Activated CD4-positive, CD25-positive, alpha-beta regulatory T cell treated with anti-CD3 and anti-CD28 coated beads, Interleukin-2, amount 50 U/mL, for 72 hours (primary cell): ENCODE results near the gene DHCR24.

Experiments
- DNase-seq: peaks from one replicate; pipeline ENCODE4 v3.0.0; 2021

DHCR24 gene

DNA sequence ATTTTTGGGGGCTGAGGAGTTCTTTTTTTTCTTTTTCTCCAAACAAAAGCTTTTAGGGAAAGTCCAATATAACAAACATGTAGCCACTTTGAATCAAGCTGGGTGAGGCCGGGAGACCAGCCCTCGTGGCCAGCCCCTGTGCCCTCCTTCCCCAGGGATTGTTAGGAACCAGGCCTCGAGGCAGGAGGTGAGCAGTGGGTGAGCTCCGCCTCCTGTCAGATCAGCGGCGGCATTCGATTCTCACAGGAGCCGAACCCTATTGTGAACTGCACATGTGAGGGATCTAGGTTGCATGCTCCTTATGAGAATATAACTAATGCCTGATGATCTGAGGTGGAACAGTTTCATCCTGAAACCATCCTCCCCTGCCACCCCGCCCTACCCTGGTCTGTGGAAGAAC is 44.0 kb downstream of the DHCR24 start:
- no peak for DNase-seq

GRCh38 chr1:54842206-54842915 is 44.6 kb downstream of the DHCR24 start:
- no peak for DNase-seq

DNA sequence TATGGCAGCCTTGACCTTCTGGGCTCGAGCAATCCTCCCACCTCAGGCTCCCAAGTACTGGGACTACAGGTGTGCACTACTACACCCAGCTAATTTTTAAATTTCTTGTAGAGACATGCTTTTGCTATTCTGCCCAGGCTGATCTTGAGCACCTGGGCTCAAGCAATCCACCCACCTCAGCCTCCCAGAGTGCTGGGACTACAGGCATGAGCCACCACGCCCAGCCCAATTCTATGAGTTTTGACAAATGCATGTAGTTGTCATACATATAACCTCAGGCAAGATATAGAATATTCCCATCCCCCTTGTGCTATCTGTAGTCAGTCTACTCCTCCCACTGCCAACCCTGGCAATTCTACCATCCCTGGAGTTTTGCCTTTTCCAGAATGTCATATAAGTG is 47.2 kb downstream of the DHCR24 start:
- no peak for DNase-seq

DNA sequence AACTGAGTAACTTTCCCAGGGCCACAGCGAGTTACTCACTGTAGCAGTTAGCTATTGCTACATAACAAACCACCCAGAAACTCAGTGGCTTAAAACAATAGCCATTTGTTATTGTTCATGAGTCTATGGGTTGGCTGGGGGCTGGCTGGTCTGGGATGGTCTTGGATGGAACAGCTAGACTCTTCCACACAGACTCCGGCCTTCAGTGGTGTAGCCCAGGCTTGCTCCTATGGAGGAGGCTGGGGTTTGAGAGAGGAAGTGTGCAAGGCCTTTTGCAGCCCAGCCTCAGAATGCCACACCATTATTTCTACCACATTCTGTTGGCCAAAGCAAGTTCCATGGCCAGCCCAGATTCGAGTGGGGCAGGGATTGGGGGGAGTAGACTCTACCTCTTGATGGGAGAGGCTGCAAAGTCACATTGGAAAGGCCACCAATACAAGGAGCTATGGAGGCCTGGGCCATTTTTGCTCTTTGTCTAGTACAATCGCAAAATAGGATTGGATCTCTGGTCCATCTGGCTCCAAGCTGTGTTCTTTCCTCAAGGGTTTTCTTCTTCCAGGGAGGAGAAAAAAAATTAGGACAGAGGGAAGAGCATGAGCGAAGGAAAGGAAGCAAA is 48.3 kb downstream of the DHCR24 start:
- DNase-seq: no peak

DNA sequence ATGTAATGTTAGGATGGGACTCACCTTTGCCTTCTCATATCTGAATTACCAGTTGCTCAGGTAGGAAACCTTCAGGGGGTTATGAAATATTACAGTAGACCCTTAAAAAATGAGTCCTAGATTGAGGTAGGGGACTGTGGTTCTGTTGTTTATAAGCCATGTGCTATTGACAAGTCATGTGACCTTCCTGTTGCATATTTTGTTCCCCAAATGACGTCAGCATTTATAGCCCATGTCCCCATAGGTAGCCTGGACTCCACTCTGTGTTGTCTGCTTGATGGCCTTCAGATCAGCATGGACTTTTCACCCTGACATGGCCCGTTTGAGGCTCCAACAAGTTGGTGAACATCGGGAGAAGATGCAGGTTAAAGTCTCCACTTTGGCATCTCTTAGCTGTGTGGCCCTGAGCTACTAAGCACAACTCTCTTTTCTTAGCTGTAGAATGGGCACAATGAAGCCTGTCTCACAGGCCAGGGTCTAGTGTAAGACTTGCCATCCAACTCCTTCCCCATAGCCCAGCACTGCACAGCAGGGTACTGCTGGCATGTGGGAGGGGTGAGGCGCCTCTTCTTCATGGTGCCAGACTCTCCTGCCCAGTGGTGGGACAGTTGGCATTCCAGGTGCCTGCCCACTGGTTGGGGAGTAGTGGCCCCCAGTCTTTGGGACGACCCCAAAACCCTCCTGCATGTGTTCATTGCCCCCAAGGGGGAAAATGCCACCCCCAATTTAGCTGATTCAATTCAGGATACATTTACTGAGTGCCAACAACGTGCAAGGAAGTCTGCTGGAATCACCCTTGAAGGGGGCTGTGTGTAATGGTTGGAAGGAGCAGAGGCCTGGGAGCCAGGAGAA is 49.8 kb downstream of the DHCR24 start:
- DNase-seq: no peak

- no peak for DNase-seq
These were observed 50.4 kb downstream of the DHCR24 start for GRCh38 chr1:54836594-54836993.

DNA sequence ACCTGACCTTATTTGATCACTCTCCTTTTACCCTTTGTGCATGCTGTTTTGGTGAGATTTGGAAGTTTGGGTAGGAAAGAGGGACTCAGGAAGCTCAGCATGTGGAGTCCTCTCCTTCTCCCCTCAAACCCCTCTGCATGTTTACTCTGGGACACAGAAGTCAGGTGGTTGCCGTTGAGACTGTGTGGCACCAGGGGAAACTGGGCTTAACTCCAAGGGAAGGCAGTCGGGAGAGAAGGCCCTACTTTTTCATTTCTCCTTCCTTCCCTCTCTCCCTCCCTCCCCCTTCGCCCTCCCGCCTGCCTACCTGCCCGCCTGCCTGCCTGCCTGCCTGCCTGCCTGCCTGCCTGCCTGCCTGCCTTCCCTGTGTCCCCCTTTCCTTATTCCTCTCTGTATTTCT is 51.0 kb downstream of the DHCR24 start:
- DNase-seq: no peak

- no peak for DNase-seq
These were observed 51.7 kb downstream of the DHCR24 start for GRCh38 chr1:54835131-54835898.

DNA sequence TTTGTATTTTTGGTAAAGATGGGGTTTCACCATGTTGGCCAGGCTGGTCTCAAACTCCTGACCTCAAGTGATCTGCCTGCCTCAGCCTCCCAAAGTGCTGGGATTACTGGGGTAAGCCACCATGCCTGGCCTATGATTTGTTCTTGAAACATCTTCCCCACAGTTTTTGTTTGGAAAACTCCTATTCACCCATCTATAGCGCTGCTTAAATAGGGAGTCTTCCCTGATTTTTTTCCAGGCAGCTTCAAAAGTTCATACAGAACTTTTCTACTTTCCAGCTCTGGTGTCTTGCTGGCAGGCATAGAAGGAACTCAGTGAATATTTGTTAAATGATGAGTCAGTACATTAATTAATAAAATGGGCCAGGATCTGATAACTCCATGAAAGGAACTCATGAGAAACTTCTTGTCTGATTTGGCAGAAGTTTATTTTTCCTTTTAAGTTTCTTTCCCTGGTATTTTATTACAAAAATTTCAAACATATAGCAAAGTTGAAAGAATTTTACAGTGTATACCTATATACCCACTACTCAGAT is 52.9 kb downstream of the DHCR24 start:
- DNase-seq: no peak

DNA sequence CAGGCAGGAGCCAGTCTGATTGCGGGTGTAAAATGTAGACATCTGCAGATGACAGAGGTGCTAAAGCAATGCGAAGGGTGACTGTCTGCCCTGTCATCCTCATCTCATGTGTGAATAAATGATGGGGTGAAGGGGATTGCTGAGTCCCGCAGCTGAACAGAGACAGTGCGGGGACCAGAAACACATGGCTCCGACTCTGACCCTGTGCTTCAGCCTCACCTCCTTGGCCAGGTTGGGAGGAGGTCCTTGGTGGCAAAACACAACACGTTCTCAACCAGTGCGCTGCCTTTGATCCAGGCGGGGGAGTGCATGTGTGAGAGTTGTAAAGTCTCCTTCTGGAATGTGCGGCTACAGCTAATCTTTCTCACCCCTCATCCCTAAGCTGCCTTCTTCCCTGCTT is 53.9 kb downstream of the DHCR24 start:
- DNase-seq: no peak

GRCh38 chr1:54826226-54826816 is 60.7 kb downstream of the DHCR24 start:
- DNase-seq: no peak

GRCh38 chr1:54825696-54826095 is 61.3 kb downstream of the DHCR24 start:
- DNase-seq: no peak

DNA sequence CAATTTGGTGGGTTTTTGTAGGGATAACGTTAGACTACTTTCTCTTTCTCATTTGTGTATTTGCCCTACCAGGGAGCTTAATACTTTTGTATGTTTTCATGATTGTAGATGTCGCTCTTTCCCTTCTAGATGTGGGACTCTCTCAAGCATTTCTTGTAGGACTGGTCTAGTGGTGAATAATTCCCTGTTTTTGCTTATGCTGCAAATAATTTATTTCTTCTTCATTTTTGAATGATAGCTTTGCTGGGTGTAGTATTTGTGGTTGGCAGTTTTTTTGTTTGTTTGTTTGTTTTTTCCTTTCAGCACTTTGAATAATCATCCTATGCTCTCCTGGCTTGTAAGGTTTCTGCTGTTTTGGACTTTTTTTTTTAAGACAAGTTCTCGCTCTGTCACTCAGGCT is 63.3 kb downstream of the DHCR24 start:
- DNase-seq: no peak

DNA sequence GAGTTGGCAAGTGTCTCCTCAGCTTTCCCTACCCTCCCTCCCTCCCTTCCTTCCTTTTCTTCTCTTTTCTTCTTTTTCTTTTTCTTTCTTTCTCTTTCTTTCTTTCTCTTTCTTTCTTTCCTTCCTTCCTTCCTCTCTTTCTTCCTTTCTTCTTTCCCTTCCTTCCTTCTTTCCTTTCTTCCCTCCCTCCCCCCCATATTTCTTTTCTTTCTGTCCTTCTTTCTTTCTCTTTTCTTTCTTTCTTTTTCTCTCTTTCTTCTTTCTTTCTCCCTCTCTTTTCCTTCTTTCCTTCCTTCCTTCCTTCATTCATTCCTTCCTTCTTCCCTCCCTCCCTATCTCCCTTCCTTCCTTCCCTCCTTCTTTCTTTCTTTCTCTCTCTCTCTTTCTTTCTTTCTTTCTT is 67.3 kb downstream of the DHCR24 start:
- no peak for DNase-seq

- no peak for DNase-seq
These were observed 67.8 kb downstream of the DHCR24 start for GRCh38 chr1:54819195-54819536.

- DNase-seq: no peak
These were observed 68.4 kb downstream of the DHCR24 start for GRCh38 chr1:54818461-54819194.

- no peak for DNase-seq
These were observed 70.0 kb downstream of the DHCR24 start for GRCh38 chr1:54816951-54817350.

- DNase-seq: no peak
These were observed 70.9 kb downstream of the DHCR24 start for GRCh38 chr1:54816130-54816529.

- DNase-seq: no peak
These were observed 71.7 kb downstream of the DHCR24 start for GRCh38 chr1:54815086-54815876.

DNA sequence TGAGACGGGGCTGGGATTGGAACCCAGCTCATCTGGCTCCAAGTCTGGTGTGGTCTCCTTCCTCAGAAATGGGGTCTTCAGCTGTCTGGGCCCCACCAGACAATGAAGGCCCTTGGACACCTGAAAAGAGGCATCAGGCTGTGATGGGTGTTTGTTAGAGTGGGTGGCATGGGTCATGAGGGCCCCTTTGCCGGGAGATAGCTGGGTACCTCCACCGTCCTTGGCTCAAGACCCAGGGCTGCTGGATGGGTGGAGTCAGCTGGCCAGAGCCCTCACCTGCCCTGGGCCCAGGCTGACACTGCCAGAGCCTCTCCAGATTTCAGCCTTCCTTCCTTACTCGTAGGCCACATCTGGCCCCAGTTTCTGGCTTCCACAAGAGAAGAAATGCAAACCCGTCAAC is 72.4 kb downstream of the DHCR24 start:
- no peak for DNase-seq

- DNase-seq: no peak
These were observed 72.9 kb downstream of the DHCR24 start for GRCh38 chr1:54814126-54814498.
